Fibroblast of skin of left quadriceps (primary cell): ENCODE results near the gene AP2A1.

Source experiments
- DNase-seq, 2 experiments: peaks; one replicate each; pipeline ENCODE4 v3.0.0-alpha.2; 2013; ENCODE audit warnings: low read depth in 2 of 2

Gene AP2A1

GRCh38 chr19:49855676-49856573 lies 89.1 kb downstream of the AP2A1 start:
- no peak for DNase-seq

DNA sequence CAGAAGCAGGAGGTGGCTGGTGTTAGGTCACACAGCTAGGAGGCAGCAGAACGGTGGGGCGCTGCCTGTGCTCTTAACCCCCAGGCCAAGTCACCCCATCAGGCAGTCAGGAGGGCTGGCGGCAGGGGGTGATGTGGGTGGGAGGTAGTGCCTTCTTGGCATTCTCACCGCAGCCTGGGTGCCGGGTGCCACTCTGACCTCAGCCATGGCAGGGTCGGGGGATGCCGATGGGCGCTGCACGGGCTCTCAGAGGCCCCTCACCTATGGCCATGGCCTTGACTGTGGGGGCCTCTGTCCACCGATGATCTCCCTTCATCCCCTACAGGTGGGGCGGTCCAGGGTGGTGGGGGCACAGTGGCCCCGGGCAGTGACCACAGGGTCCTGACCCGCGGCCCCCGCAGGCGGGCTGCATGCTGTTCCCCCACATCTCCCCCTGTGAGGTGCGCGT lies 89.8 kb downstream of the AP2A1 start:
- DNase-seq, result no peak
